Measurements from ENCODE around the gene NEURL4. TPM values are rescaled to one million over a fixed set of nuclear protein-coding genes. Genes with fewer than 3 reads are reported as not detected.
"Not testable (repeated sequence)": the region's sequence is repeated elsewhere in the genome, so short reads cannot be mapped to it uniquely, and the experiment has no call there.

Gene NEURL4
- total RNA-seq, 1 donor from 2014 or later = 31.9 TPM

DNA sequence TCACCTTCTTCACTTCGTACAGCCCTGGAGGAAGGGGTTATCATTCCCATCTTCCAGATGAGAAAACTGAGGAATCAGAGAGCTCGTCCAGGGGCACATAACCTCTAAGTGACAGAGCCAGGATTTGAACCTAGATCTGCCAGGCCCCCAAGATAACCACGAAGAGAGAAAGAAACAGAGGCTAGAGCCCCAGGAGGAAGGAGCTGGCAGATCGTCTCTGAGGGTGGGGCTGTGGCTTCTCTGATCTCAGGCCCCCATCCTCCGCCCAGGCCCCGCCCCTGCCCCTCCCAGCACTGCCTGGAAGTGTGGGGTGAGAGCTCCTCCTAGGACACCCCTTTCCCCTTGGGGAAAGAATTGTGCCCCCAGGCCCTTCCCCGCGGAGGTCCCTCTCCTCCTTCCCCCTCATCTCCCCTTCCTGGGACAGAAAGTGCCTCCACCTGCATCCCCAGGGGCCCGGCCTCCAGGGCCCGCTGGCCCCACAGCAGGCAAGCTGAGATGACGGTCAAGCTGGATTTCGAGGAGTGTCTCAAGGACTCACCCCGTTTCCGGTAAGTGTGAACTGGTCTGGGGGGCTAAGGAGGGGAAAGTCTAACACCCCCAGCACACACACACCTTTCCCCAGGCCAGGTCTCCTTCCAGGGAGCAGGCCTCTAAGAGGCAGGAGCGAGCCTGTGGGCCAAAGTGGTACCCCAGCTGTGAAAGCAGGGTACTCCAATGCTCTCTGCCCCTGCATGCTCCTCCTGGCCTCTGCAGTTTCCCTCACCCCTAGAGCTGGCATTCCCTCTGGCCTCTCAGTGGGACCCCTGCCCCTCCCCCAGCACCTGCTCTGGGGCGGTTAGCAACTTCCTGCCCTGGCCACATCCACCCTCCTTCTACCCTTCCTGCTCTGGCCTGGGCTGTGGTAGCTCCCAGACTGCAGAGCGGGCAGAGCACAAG is 7.4 kb upstream of the NEURL4 start, which contains the start of gene ACAP1:
TSS of gene ACAP1 (plus strand) at position 290 of the 936 bp plus-strand sequence. CDS start at position 496, 206 bp downstream.
- Histone ChIP-seq H3K27me3 (ENCODE audit: low read depth) (peaks cover 82% of the 10 kb centered on the region), H3K36me3 (no peaks in the 10 kb centered on the region), H3K9me3 (replicated peaks) (no peaks in the 10 kb centered on the region), H3K4me3 (peak within 1 kb of the TSS; percentile 21), H3K27ac (replicated peaks) (no peak within 1 kb of the TSS), H3K4me1 (no peaks in the 10 kb centered on the region)
- intact Hi-C loops (cut with micrococcal nuclease) = no loop called here
- no peak for DNase-seq
- TF ChIP-seq, protein P1, sequence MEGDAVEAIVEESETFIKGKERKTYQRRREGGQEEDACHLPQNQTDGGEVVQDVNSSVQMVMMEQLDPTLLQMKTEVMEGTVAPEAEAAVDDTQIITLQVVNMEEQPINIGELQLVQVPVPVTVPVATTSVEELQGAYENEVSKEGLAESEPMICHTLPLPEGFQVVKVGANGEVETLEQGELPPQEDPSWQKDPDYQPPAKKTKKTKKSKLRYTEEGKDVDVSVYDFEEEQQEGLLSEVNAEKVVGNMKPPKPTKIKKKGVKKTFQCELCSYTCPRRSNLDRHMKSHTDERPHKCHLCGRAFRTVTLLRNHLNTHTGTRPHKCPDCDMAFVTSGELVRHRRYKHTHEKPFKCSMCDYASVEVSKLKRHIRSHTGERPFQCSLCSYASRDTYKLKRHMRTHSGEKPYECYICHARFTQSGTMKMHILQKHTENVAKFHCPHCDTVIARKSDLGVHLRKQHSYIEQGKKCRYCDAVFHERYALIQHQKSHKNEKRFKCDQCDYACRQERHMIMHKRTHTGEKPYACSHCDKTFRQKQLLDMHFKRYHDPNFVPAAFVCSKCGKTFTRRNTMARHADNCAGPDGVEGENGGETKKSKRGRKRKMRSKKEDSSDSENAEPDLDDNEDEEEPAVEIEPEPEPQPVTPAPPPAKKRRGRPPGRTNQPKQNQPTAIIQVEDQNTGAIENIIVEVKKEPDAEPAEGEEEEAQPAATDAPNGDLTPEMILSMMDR (IDR thresholded peaks at IDR 0.05; ENCODE audit: borderline replicate concordance) = no peak

DNA sequence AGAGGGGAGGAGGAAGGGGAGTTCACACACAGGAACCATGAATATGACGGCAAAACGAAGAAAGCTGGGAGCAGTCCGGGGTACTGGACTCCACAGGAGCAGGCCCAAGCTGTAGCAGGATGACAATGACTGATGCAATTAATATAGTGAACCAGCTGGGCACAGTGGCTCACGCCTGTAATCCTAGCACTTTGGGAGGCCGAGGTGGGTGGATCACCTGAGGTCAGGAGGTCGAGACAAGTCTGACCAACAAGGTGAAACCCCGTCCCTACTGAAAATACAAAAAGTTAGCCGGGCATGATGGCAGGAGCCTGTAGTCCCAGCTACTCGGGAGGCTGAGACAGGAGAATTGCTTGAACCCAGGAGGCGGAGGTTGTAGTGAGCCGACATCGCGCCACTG is 6.6 kb upstream of the NEURL4 start:
- H3K27ac ChIP-seq (replicated peaks); H3K4me1 ChIP-seq; DNase-seq; H3K9me3 ChIP-seq (replicated peaks); H3K36me3 ChIP-seq; intact Hi-C loops (cut with micrococcal nuclease); H3K4me3 ChIP-seq: not testable (repeated sequence)
- peaks cover 75% of the 10 kb centered on the region for H3K27me3 ChIP-seq (ENCODE audit: low read depth)

DNA sequence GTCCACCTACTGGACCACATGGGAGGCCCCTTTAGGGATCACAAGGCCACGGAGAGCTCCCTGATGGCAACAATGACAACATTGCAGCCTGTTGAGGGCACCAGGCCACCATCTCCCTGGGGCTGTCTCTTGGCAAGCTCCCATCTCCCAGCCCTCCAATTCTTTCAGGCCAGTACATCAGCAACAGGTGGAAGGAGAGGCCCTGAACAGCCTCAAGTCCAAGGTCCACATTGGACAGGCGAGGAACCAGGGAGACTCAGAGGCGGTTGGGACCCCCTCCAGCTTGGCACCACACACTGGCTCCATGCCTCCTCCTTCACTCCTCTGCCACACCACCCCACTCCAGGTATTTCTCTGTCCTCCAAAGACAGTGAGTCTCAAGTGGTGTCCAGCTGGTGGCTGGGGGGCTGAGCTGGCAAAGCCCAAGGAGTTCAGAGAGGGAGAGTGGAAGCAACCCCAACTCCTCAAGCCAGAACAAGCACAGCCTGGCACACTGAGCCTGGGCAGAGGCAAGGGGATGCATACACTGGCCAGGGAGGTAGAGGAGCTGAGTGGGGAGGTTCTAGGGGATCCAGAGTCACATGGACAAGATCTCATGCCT is 5.9 kb upstream of the NEURL4 start:
- no peak for DNase-seq

DNA sequence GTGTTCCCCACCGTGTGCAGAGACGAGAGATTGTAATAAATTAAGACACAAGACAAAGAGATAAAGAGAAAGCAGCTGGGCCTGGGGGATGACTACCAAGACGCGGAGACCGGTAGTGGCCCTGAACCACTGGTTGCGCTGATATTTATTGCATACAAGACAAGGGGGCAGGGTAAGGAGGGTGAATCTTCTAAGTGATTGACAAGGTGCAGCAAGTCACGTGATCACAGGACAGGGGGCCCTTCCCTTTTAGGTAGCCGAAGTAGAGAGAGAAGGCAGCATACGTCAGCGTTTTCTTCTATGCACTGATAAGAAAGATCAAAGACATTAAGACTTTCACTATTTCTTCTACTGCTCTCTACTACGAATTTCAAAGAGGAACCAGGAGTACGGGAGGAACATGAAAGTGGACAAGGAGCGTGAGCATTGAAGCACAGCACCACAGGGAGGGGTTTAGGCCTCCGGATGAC is 3.5 kb upstream of the NEURL4 start:
- intact Hi-C loops (cut with micrococcal nuclease); H3K27ac ChIP-seq (replicated peaks); DNase-seq; H3K9me3 ChIP-seq (replicated peaks); H3K4me3 ChIP-seq; H3K36me3 ChIP-seq: not testable (repeated sequence)
- H3K4me1 ChIP-seq = peaks cover 27% of the 10 kb centered on the region
- H3K27me3 ChIP-seq (ENCODE audit: low read depth) = peaks cover 44% of the 10 kb centered on the region

More for the DNA sequence above, 5.9 kb upstream of the NEURL4 start:
- Histone ChIP-seq H3K4me3 (no peak overlapping the region), H3K36me3 (no peaks in the 10 kb centered on the region), H3K27me3 (ENCODE audit: low read depth) (peaks cover 68% of the 10 kb centered on the region), H3K4me1 (peaks cover 7% of the 10 kb centered on the region), H3K9me3 (replicated peaks) (no peaks in the 10 kb centered on the region), H3K27ac (replicated peaks) (no peak overlapping the region)
- intact Hi-C loops (cut with micrococcal nuclease) = no loop called here
- TF ChIP-seq, protein P1 (IDR thresholded peaks at IDR 0.05; ENCODE audit: borderline replicate concordance) = no peak

DNA sequence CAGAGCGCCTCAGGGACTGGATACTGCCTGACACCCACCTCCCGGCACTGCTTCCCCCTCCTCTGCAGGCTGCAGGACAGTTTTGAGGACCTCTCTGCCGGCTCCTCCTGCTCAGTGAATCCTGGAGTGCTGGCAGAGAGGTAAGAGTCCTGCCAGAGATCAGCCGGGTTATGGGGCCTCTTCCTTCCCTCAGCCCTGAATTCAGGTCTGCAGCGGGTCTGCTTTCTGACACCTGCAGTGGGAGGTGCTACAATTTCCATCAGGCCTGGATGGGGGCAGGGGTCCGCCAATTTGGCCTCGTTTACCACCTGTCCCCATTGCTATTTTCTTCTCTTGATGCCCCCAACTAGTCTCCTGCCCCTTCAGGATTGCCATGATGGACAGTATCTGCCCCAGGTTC is 3.0 kb upstream of the NEURL4 start:
- no peak overlapping the region for H3K27ac ChIP-seq (replicated peaks)
- no peak for DNase-seq
- peaks cover 28% of the 10 kb centered on the region for H3K4me1 ChIP-seq
- peaks cover 38% of the 10 kb centered on the region for H3K27me3 ChIP-seq (ENCODE audit: low read depth)
- intact Hi-C loops (cut with micrococcal nuclease) = no loop called here
- TF ChIP-seq, protein P1 (IDR thresholded peaks at IDR 0.05; ENCODE audit: borderline replicate concordance) = no peak
- H3K9me3 ChIP-seq (replicated peaks) = no peaks in the 10 kb centered on the region
- H3K4me3 ChIP-seq = no peak overlapping the region
- H3K36me3 ChIP-seq = no peaks in the 10 kb centered on the region

DNA sequence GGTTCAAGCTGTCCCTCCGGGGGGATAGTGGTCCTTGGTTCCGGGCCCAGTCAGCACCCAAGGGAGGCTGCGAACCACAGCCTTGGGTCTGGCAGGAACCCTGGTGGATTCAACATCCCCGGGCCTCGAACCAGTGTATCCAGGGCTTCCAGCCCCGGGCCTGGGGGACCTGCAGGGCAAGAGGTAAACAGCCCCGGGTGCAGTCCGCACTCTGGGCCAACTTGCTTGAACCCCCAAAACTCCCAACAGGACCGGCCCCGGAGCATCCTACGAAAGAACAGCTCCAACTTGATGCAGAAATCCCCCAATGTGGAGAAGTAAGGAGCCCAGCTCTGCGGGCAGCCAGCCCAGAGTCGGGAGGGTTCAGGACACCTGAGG is 1.5 kb upstream of the NEURL4 start:
- Histone ChIP-seq H3K27ac (replicated peaks) (peak overlapping the region; percentile 94), H3K27me3 (ENCODE audit: low read depth) (peaks cover 23% of the 10 kb centered on the region), H3K4me3 (peak overlapping the region; percentile 94), H3K4me1 (peaks cover 28% of the 10 kb centered on the region), H3K9me3 (replicated peaks) (no peaks in the 10 kb centered on the region), H3K36me3 (peaks cover 12% of the 10 kb centered on the region)
- intact Hi-C loops (cut with micrococcal nuclease) = no loop called here
- no peak for DNase-seq
- TF ChIP-seq, protein P1 (IDR thresholded peaks at IDR 0.05; ENCODE audit: borderline replicate concordance) = no peak
